Measurements from ENCODE around the gene TUBB6. TPM values are rescaled to one million over a fixed set of nuclear protein-coding genes. Genes with fewer than 3 reads are reported as not detected.

The TUBB6 gene
- 988 and 1,207 TPM in 2 replicates for total RNA-seq

DNA sequence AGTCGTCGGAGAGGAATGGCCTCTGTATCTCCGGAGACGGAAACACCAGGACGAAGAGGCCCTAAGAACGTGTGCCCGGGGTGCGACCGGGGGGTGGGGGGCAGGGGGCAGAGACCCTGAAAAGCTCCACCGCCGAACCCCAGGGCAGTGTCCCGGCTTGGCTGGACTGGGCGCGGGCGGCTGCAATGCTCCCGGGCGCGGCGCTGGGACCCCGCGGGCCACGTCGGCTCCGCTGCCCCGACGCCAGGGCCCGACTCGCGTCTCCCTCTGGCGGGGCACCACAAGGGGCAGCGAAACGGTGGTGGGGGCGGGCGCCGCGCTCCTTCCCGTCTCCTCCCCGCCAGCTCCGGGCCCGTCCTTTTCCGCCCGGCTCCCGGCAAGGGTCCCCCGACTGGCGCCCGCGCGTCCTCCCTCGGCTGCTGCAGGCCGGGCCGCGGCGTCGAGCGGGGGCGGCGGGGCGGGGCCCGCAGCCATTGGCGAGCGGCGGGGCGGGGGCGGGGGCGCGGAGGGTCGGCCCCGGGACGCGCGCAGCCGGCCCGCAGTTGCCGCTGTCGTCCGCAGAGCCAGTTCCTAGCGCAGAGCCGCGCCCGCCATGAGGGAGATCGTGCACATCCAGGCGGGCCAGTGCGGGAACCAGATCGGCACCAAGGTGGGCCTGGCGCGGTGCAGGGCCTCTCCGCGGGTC lies at the start of gene TUBB6:
Gene TUBB6, plus strand, starts transcription at position 541 of the 685 bp plus-strand sequence. Its CDS starts 52 bp downstream, at position 593.

Other genes starting within 250 kb of the TUBB6 start
- gene ANKRD62, start 214.4 kb upstream of the TUBB6 start, total RNA-seq = not detected in 2 replicates
- gene CIDEA, start 53.9 kb upstream of the TUBB6 start, total RNA-seq = 0.81 TPM in 1 of 2 replicates, not detected in the other
- 40.5 and 43.6 TPM in 2 replicates for gene AFG3L2, start 69.0 kb downstream of the TUBB6 start, total RNA-seq
- gene PRELID3A, start 99.7 kb downstream of the TUBB6 start, total RNA-seq = 2.5 and 4.8 TPM in 2 replicates

All from endothelial cell of coronary artery (primary cell).